CD1c-positive myeloid dendritic cell (primary cell): ENCODE measurements around the gene CEP76.
A peak's percentile ranks its signal among the peaks of the same experiment; 100 is the strongest.
"Not testable (repeated sequence)": the region's sequence is repeated elsewhere in the genome, so short reads cannot be mapped to it uniquely, and the experiment has no call there.

Source experiments
- DNase-seq: peaks from one replicate; pipeline ENCODE4 v3.0.0-alpha.2; 2016; ENCODE audit errors: extremely low spot score

Gene CEP76

DNA sequence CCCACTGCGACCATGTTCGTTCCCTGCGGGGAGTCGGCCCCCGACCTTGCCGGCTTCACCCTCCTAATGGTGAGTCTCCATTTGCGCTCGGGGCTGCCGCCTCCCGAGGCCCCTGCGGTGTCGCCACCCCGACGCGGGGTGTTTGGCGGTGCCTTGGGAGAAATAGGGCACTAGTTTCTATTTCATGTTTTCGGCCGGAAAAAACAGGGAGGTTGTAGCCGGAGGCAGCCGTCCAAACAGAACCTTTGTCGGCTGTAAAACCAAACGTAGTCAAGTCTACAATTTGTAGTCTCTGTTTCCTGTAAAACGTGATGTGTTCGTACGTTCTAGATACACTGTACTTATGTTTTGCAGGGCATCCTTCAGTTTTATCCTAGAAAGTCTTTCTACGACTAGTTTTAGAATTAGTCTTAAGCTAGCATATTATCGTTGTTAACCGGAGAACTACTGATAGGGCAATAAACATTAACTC is 609 bp upstream of the CEP76 start:
- no peak for DNase-seq

DNA sequence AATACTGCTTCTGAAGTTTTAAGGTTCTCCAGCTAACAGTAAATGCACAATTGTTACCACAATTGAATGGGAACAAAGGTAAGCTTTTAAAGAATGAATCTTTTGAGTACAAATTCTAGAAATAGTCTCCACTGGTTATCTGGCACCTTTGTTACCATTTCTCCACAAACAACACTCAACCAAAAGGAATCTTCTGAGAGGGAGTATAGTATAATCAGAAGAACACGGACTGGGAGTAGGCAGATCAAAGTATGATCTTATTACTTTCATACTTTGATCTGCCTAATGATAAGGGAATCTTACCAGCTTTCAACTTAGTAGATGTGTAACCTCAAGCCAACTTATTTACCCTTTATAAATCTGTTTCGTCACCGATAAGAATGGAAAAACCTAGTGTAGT is 1.4 kb downstream of the CEP76 start:
- no peak for DNase-seq

DNA sequence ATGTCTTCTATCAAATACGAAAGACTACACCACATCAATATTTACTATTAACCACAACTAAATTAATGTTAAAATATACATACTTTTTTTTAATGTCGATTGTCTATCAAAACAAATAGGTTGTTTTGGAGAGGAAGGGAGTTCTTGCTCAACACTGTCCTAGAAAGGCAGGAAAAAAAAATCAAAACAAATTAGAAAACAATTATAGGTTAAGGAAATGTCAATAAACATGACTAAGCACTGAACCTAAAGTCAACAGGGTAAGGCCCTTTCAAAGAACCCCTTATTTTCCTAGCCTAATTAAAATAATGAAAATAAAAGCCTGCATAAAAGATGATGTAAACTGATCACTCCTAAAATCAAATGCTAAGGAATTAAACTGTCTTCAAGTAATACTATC is 2.8 kb downstream of the CEP76 start:
- DNase-seq: no peak

DNA sequence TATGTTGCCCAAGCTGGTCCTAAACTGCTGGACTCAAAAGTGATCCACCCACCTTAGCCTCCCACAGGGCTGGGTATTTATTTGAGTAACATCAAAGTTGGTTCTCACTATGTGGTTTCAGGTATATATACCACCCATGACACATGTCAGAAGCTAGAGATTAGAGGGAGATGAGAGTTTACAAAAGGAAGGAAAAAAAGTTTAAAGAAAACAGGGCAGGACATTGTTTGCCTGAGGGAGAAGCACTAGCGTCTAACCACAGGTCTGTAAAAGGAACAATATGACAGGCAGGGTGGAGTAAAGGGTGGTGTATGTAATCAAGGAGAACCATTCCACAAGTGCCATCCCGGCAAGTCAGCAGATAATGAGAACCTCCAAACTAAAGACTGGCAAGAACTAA is 8.5 kb downstream of the CEP76 start:
- DNase-seq: no peak

DNA sequence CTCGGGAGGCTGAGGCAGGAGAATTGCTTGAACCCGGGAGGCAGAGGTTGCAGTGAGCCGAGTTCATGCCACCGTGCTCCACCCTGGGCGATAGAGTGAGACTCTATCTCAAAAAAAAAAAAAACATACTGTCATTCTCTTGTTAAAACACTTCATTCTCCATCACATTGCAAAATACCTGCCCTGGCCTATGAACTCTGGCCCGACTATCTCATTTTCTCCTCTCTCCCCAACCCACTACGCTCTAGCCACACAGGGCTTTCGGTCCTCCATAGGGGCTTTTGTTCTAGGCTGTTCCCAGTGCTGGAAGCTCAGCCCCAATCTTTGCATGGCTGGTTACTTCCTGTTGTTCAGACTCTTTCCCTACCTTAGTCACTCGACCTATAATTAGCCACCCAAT is 10.3 kb downstream of the CEP76 start:
- no peak for DNase-seq

DNA sequence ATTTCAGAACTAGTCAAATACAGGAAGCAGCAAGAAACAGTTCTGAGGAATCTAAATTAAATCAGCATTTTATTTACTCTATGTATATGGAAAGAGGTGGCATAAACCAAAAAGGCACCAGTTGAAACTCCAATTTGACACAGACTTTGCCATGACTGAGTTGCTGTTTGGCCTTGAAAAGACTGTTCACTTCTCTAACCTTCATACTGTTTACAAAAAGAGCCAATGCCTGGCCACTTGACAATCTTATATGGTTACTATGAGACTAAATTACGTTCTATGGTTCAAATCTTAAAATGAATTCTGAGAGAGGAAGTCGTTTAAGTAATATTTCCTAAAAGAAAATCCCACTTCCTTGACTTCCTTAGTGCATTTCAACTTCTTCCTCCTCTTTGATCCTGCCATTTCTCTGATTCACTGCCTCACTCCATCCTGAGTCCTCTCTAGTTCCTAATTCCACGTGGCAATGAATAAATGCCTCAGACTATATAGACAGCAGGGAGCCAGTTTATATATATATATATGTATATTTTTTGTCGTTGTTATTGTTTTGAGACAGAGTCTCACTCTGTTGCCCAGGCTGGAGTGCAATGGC is 13.2 kb downstream of the CEP76 start:
- no peak for DNase-seq

DNA sequence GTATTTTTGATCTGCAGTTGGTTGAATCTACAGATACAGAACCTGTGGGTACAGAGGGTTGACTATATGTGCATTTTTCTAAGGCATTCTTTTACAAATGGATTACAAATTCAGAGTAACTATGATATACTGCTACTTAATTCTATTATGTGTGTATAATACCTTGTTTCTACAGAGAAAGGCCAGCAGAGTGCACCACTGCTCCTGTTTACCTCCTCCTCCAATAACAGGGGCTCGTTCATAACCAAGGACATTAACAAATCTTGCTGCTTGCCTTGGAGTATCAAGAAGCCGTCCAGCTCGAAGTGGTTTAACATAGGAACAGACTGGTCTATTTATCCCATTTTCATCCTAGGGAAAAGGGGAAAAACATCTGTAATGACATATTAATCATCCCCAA is 16.4 kb downstream of the CEP76 start:
- DNase-seq: no peak

GRCh38 chr18:12679183-12679786 is 23.2 kb downstream of the CEP76 start:
- DNase-seq: no peak

DNA sequence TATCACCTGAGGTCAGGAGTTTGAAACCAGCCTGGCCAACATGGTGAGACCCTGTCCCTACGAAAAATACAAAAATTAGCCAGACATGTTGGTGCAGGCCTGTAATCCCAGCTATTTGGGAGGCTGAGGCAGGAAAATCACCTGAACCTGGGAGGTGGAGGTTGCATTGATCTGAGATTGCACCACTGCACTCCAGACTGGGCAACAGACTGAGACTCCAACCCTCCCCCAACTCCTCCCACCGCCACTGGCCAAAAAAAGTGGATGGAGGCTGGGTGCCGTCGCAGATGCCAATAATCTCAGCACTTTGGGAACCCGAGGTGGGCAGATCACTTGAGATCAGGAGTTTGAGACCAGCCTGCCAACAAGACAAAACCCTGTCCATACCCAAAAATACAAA is 34.5 kb downstream of the CEP76 start:
- no peak for DNase-seq

DNA sequence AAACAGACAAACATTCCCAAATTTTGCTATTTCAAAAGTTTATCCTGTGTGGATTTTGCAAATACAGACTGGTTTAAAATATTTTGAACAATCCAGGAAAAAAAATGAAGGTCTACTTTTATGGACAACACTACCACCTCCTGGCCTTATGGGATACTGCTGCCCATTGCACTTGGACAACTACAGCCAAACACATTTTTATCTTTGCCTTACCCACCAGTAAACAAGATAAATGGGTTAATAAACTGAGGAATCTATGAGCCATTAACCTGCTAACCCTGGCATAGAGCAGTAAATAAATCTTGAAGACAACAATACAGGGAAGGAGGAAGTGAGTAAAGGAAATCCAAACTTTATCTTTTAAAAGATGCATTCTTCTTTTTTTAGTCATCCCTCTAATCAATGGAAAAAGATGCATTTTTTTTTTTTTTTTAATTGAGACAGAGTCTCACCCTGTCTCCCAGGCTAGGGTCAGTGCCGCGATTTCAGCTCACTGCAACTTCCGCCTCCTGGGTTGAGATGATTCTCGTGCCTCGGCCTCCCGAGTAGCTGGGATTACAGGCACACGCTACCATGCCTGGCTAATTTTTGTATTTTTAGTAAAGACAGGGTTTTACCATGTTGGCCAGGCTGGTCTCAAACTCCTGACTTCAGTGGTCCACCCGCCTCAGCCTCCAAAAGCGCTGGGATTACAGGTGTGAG is 42.5 kb downstream of the CEP76 start:
- DNase-seq: peak; percentile 76

GRCh38 chr18:12658426-12659138 is 43.9 kb downstream of the CEP76 start:
- DNase-seq: peak; percentile 54

DNA sequence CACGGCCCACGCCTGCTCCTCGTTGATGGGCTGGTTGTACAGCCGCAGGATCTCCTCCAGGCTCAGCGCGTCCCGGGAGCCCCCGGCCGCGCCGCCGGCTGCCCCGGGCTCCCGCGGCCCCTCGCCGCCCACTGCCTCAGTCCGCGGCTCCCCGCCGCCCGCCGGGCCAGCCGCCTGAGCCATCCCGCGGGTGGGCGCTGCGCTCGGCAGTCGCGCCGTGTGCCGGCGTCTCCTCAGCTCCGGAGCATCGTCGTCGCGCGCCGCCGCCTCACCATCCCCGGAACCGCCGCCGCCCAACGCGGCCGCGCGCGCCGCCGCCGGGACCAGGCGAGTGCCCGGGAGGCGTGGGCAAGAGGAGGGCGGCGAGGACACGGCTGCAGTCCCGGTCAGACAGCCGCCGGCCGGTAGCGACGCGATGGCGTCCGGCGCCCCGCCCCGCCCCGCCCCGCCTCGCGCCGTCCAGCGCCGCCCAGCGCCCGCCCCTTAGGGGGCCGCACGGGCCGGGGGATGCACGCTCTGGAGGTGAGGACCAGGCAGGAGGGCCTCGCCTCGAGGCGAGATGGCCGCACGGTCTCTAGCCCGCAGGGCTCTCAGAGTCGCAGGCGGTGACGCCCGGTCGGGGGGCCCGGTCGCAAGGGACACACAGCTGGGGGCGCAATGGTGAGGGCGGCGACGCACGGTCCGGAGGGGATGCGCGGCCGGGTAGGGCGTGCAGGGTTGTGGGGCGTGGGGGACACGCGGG is 44.7 kb downstream of the CEP76 start, which contains the start of gene SPIRE1:
Gene SPIRE1, minus strand, starts transcription at position 424 of the 742 bp plus-strand sequence. Its CDS starts 241 bp downstream, at position 183.
- peak; percentile 76 for DNase-seq

GRCh38 chr18:12656938-12657683 is 45.4 kb downstream of the CEP76 start:
- DNase-seq: peak; percentile 51

DNA sequence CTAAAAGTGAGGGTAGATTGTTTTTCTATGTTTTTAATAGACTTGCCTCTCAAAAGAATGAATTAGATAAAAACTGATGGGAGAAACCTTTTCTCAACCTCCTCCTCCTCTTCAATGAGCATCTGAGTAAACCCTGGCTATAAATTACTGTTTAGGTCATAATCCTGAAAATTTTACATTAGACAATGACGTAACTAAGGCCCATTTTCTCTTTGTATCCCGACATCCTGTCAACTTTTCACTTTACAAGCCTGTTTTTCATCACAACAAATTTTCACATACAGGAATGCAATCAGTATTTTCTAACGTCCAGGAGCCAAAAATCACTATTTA is 46.0 kb downstream of the CEP76 start:
- no peak for DNase-seq

DNA sequence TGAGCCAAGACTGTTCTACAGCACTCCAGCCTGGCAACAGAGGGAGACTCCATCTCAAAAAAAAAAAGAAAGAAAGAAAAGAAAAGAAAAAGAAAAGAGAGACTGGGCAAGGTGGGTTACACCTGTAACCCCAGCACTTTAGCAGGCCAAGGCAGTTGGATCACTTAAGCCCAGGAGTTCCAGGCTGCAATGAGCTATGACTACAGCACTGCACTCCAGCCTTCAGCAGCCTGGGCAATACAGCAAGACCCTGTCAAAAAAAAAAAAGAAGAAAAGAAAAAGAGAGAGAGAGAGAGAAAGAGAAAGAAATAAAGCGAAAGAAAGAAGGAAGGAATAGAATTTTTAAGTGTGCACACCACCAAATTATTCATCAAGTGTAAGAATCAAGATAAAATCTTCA is 47.6 kb downstream of the CEP76 start:
- DNase-seq: no peak

DNA sequence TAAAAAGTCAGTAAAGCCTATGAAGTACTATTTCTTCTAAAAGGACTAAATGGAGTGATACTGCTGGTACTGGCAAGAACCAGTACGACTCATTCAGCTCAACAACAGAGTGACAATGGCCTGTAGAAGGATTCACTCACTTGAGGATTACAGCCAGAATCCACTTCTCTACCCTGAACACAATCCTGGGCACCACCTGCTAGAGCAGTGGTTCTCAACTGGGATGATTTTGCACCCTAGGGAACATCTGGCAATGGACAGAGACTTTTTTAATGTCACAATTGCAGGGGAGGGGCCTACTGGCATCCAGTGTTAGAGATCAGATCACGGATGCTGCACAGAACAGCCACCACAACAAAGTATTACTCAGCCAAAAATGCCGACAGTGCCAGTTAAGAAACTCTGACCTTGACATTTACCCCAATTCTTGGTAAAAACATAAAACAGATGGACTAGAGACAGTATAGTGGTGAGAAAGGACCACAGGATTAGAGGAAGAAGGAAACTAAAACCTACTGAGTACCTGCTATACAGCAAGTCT is 49.6 kb downstream of the CEP76 start:
- DNase-seq: no peak

GRCh38 chr18:12651651-12652050 is 50.9 kb downstream of the CEP76 start:
- DNase-seq: no peak

GRCh38 chr18:12647773-12648172 is 54.8 kb downstream of the CEP76 start:
- DNase-seq: no peak

DNA sequence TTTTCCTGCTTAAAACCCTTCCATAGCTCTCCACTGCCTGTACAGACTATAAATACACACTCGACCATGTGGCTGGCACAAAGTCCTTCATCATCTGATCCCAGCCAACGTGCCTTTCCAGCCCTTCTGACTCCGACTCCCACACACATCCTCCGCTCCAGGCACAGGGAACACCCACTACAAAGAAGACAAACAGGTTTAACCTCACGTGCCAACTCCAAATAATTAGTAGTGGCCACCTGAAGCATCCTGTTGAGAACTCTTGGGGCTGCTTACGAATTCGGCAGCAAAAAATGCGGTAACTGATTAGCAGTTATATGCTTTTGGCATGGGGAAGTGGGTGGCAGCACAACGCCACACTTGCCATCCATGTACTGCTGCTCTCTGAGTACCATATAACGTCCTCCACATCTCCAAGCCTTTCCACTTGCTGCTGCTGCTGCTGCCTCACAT is 56.7 kb downstream of the CEP76 start:
- no peak for DNase-seq

DNA sequence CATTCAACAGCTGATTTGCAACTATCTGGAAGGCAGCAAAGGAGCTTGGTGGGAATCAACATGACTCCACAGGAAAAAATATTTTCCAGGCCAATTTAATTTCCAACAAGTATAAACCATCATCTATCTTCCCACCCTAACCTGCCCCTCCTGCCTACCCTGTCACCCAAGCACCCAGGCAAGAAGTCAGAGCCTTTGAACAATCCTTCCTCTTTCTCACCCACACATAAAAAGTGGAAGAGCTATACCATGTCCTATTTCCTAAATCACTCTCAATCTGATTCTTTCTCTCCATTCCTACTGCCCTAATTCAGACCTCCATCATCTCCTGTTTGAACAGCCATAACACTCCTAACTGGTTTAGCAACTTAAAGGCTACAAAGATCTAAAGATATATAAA is 57.3 kb downstream of the CEP76 start:
- DNase-seq: peak; percentile 50

GRCh38 chr18:12643756-12644155 is 58.8 kb downstream of the CEP76 start:
- DNase-seq: not testable (repeated sequence)
